Natural killer cell (primary cell): Measurements from ENCODE around the gene RNF11. TPM values are rescaled to one million over a fixed set of nuclear protein-coding genes. Genes with fewer than 3 reads are reported as not detected.

Source experiments
- ATAC-seq, 3 donors: fragments of 150-1000 bp in 2 of 3; fragments of 200-7000 bp in 1 of 3; cut with Tn5 transposase; 1 replicate in 1 of 3; 2 replicates in 2 of 3; pipeline ENCODE4 v1.10.0; 2021; ENCODE audit warnings: mild to moderate bottlenecking in 2 of 3, moderate library complexity in 2 of 3
- DNase-seq, 2 donors: peaks; one replicate each; pipeline versions ENCODE4 v3.0.0 to v3.0.0-alpha.2; 2013 to 2021; ENCODE audit warnings: mixed read lengths in 1 of 2
- H3K27ac ChIP-seq: one replicate; pipeline ENCODE4 v1.5.1; 2013; ENCODE audit warnings: mild to moderate bottlenecking, low read length
- H3K27me3 ChIP-seq: one replicate; pipeline ENCODE4 v1.6.1; 2013; ENCODE audit warnings: low read length; ENCODE audit not compliant: control insufficient read depth, insufficient read depth
- H3K36me3 ChIP-seq: one replicate; pipeline ENCODE4 v1.6.1; 2013; ENCODE audit warnings: low read length; ENCODE audit not compliant: control insufficient read depth, insufficient read depth
- H3K4me1 ChIP-seq: one replicate; pipeline ENCODE4 v1.6.1; 2013; ENCODE audit warnings: low read length; ENCODE audit not compliant: control insufficient read depth, insufficient read depth
- H3K4me3 ChIP-seq: one replicate; pipeline ENCODE4 v1.5.1; 2013; ENCODE audit warnings: low read length
- H3K9me3 ChIP-seq: one replicate; pipeline ENCODE4 v1.6.1; 2013; ENCODE audit warnings: low read length; ENCODE audit not compliant: control insufficient read depth, insufficient read depth
- H3K27ac Mint-ChIP-seq, 2 donors: one replicate each; pipeline ENCODE4 v1.8.0; 2022; ENCODE audit warnings: mild to moderate bottlenecking in 2 of 2, mixed read lengths in 2 of 2, moderate library complexity in 1 of 2
- H3K27me3 Mint-ChIP-seq, 2 donors: one replicate each; pipeline ENCODE4 v1.8.0; 2022; ENCODE audit warnings: low read depth in 2 of 2, mixed read lengths in 2 of 2
- H3K36me3 Mint-ChIP-seq: one replicate; pipeline ENCODE4 v1.8.0; 2022; ENCODE audit warnings: mixed read lengths
- H3K4me1 Mint-ChIP-seq, 2 donors: one replicate each; pipeline ENCODE4 v1.8.0; 2022; ENCODE audit warnings: mixed read lengths in 2 of 2
- H3K4me3 Mint-ChIP-seq: one replicate; pipeline ENCODE4 v1.8.0; 2022; ENCODE audit warnings: mild to moderate bottlenecking, moderate library complexity, mixed read lengths
- H3K9me3 Mint-ChIP-seq, 2 donors: one replicate each; pipeline ENCODE4 v1.8.0; 2022; ENCODE audit warnings: mixed read lengths in 2 of 2
- CTCF ChIP-seq: fragments of 200-600 bp; IDR thresholded peaks from one replicate; pipeline ENCODE4 v1.8.0; 2022; ENCODE audit warnings: antibody characterized with exemption
- WGBS: methylation state at CpG from one replicate; pipeline ENCODE4 v1.1.7; 2013; ENCODE audit warnings: missing lambda C conversion rate; ENCODE audit not compliant: insufficient coverage; 5-methylcytosine and 5-hydroxymethylcytosine counted together
- intact Hi-C: fragments of 100-400 bp; cut with micrococcal nuclease; formaldehyde crosslinking; loops from one replicate; pipeline ENCODE4 v1.14.2; 2022
- total RNA-seq, 4 donors: library from RNA; stranded (reverse); fragments of 120-200 nt in 1 of 4; gene quantifications; one replicate each; pipeline versions ENCODE4 v1.2.3 to v1.2.4, GENCODE V29; 2013 to 2022

RNF11 gene
- total RNA-seq, 3 donors from 2014 or later (not counting 1 experiment from before 2014, with no cell fraction given): 68.3 to 89.5 (median 68.4) TPM

- no peaks in the 10 kb centered on the region for H3K27me3 Mint-ChIP-seq
- DNase-seq: no peak
- no peak overlapping the region for H3K27ac Mint-ChIP-seq
- intact Hi-C loops: no loop called here
- no peaks in the 10 kb centered on the region for H3K36me3 Mint-ChIP-seq
- H3K4me3 Mint-ChIP-seq: no peak overlapping the region
- no peaks in the 10 kb centered on the region for H3K36me3 ChIP-seq
- H3K4me1 ChIP-seq: peaks cover 6% of the 10 kb centered on the region
- H3K9me3 Mint-ChIP-seq: no peaks in the 10 kb centered on the region
- H3K4me1 Mint-ChIP-seq: peaks cover 31 to 33% of the 10 kb centered on the region in 2 donors
- 99% methylated on average over 6 of the region's 6 CpGs for WGBS
- no peak for ATAC-seq
- H3K9me3 ChIP-seq: no peaks in the 10 kb centered on the region
- H3K27me3 ChIP-seq: no peaks in the 10 kb centered on the region
- no peak overlapping the region for H3K27ac ChIP-seq
- no peak for TF ChIP-seq CTCF
- no peak overlapping the region for H3K4me3 ChIP-seq
Observed at GRCh38 chr1:51252366-51252765, 16.3 kb downstream of the RNF11 start.

GRCh38 chr1:51253691-51254090 is 17.6 kb downstream of the RNF11 start:
- H3K9me3 ChIP-seq: no peaks in the 10 kb centered on the region
- no peaks in the 10 kb centered on the region for H3K27me3 Mint-ChIP-seq
- peaks cover 5% of the 10 kb centered on the region for H3K4me1 ChIP-seq
- intact Hi-C loops: no loop called here
- no peak overlapping the region for H3K27ac Mint-ChIP-seq
- ATAC-seq (no peak), DNase-seq (no peak)
- no peaks in the 10 kb centered on the region for H3K9me3 Mint-ChIP-seq
- no peak overlapping the region for H3K27ac ChIP-seq
- H3K4me3 Mint-ChIP-seq: no peak overlapping the region
- H3K4me1 Mint-ChIP-seq: peaks cover 30 to 36% of the 10 kb centered on the region in 2 donors
- H3K36me3 Mint-ChIP-seq: no peaks in the 10 kb centered on the region
- H3K27me3 ChIP-seq: no peaks in the 10 kb centered on the region
- no peaks in the 10 kb centered on the region for H3K36me3 ChIP-seq
- 100% methylated on average over 1 of the region's 5 CpGs for WGBS
- no peak overlapping the region for H3K4me3 ChIP-seq
- TF ChIP-seq CTCF: no peak

GRCh38 chr1:51255331-51255730 is 19.3 kb downstream of the RNF11 start:
- H3K27me3 ChIP-seq: no peaks in the 10 kb centered on the region
- DNase-seq: no peak
- Mint-ChIP-seq H3K36me3 (no peaks in the 10 kb centered on the region), H3K9me3 (no peaks in the 10 kb centered on the region), H3K27ac (no peak overlapping the region), H3K4me3 (no peak overlapping the region), H3K4me1 (peaks cover 38 to 40% of the 10 kb centered on the region in 2 donors), H3K27me3 (no peaks in the 10 kb centered on the region)
- intact Hi-C loops: no loop called here
- WGBS: 96% methylated on average over 3 of the region's 3 CpGs
- H3K9me3 ChIP-seq: no peaks in the 10 kb centered on the region
- H3K36me3 ChIP-seq: no peaks in the 10 kb centered on the region
- H3K4me3 ChIP-seq: no peak overlapping the region
- no peak overlapping the region for H3K27ac ChIP-seq
- H3K4me1 ChIP-seq: peaks cover 5% of the 10 kb centered on the region
- no peak for ATAC-seq
- no peak for TF ChIP-seq CTCF

- no peaks in the 10 kb centered on the region for H3K9me3 ChIP-seq
- no peak overlapping the region for H3K4me3 ChIP-seq
- H3K36me3 Mint-ChIP-seq: no peaks in the 10 kb centered on the region
- no peaks in the 10 kb centered on the region for H3K27me3 ChIP-seq
- no peak overlapping the region for H3K4me3 Mint-ChIP-seq
- no peak for TF ChIP-seq CTCF
- ATAC-seq: no peak
- H3K27me3 Mint-ChIP-seq: no peaks in the 10 kb centered on the region
- 100% methylated on average over 1 of the region's 4 CpGs for WGBS
- intact Hi-C loops: no loop called here
- no peak overlapping the region for H3K27ac Mint-ChIP-seq
- no peaks in the 10 kb centered on the region for H3K36me3 ChIP-seq
- no peak for DNase-seq
- no peaks in the 10 kb centered on the region for H3K9me3 Mint-ChIP-seq
- peaks cover 77 to 84% of the 10 kb centered on the region in 2 donors for H3K4me1 Mint-ChIP-seq
- H3K4me1 ChIP-seq: peaks cover 13% of the 10 kb centered on the region
- H3K27ac ChIP-seq: no peak overlapping the region
Observed at GRCh38 chr1:51263147-51263877, 27.2 kb downstream of the RNF11 start.
